ENCODE measurements around the gene SUPT7L.

The SUPT7L gene

GRCh38 chr2:27671235-27671634, 7.8 kb upstream of the SUPT7L start:
- DNase-seq (ENCODE audit: low spot score) = no peak
- no peak overlapping the region for H3K4me3 Mint-ChIP-seq
- H3K27me3 Mint-ChIP-seq (ENCODE audit: low read depth) = no peaks in the 10 kb centered on the region
- H3K9me3 Mint-ChIP-seq = no peaks in the 10 kb centered on the region
- H3K27ac Mint-ChIP-seq = no peak overlapping the region
- peaks cover 4% of the 10 kb centered on the region for H3K4me1 Mint-ChIP-seq (ENCODE audit: low read depth)
- H3K36me3 Mint-ChIP-seq (ENCODE audit: low read depth) = peaks cover 46% of the 10 kb centered on the region

DNA sequence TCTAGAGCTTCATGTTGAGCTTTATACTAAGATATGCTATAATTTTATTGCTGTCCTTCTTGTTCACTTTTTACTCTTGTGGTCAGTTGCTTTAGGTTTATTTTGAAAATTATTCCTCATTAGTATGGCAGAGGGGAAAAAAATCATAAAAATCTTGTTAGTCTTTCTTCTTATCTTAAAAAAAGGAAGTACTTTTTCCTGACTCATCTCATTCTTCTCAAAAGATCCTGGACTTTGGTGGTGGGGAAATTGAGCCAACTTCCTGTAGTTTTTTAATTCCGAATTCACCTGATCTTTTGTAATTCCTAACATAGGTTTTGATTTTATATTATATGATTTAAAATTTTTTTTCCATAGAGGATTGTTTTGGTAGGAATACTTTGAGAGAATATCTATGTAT, 4.0 kb upstream of the SUPT7L start:
- H3K36me3 Mint-ChIP-seq (ENCODE audit: low read depth) = peaks cover 46% of the 10 kb centered on the region
- H3K27me3 Mint-ChIP-seq (ENCODE audit: low read depth) = no peaks in the 10 kb centered on the region
- no peaks in the 10 kb centered on the region for H3K9me3 Mint-ChIP-seq
- no peak overlapping the region for H3K27ac Mint-ChIP-seq
- DNase-seq (ENCODE audit: low spot score) = no peak
- peaks cover 18% of the 10 kb centered on the region for H3K4me1 Mint-ChIP-seq (ENCODE audit: low read depth)
- H3K4me3 Mint-ChIP-seq = no peak overlapping the region

DNA sequence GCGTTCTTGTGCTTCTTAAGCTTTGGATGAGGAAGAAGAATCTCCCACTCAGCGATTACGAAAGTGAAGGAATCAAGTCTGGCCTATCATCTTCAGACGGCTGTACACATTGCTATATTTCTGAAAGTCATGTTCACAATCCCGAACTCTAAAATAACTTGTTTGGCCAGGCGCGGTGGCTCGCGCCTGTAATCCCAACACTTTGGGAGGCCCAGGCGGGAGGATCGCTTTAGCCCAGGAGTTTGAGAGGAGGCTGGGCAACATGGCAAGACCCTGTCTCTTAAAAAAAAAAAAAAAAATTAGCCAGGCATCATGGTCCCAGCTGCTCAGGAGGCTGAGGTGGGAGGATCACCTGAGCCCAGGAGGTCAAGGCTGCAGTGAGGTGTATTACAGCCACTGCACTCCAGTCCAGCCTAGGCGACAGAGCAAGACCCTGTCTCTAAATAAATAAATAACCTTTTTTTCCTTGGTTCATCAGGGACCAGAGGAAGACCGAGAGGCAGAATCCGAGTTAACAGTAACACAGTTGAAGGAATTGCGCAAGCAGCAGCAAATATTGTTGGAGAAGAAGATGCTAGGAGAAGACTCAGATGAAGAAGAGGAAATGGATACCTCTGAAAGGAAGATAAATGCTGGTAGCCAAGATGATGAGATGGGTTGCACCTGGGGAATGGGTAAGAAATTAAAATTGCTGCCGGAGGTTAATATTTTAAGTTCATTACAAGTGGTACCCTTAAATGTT, 1.4 kb upstream of the SUPT7L start:
- Mint-ChIP-seq H3K9me3 (no peaks in the 10 kb centered on the region), H3K4me3 (peak overlapping the region; percentile 98), H3K36me3 (ENCODE audit: low read depth) (peaks cover 53% of the 10 kb centered on the region), H3K4me1 (ENCODE audit: low read depth) (peaks cover 32% of the 10 kb centered on the region), H3K27ac (peak overlapping the region; percentile 99), H3K27me3 (ENCODE audit: low read depth) (no peaks in the 10 kb centered on the region)
- no peak for DNase-seq (ENCODE audit: low spot score)

DNA sequence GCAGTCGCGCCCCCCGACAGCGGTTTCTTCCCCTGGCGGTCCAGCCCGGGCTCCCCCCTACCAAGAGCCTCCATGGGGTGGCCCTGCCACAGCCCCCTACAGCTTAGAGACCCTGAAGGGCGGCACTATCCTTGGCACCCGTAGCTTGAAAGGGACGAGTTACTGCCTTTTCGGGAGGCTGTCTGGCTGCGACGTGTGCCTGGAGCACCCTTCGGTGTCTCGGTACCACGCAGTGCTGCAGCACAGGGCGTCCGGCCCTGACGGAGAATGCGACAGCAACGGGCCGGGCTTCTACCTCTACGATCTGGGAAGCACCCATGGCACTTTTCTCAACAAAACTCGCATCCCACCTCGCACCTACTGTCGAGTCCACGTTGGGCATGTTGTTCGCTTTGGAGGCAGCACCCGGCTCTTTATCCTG, 750 bp upstream of the SUPT7L start:
- Mint-ChIP-seq H3K4me1 (ENCODE audit: low read depth) (peaks cover 33% of the 10 kb centered on the region), H3K27me3 (ENCODE audit: low read depth) (no peaks in the 10 kb centered on the region), H3K36me3 (ENCODE audit: low read depth) (peaks cover 54% of the 10 kb centered on the region)

GRCh38 chr2:27661371-27661770, 2.0 kb downstream of the SUPT7L start:
- H3K36me3 Mint-ChIP-seq (ENCODE audit: low read depth) = peaks cover 50% of the 10 kb centered on the region
- H3K27me3 Mint-ChIP-seq (ENCODE audit: low read depth) = no peaks in the 10 kb centered on the region
- no peak overlapping the region for H3K27ac Mint-ChIP-seq
- peaks cover 30% of the 10 kb centered on the region for H3K4me1 Mint-ChIP-seq (ENCODE audit: low read depth)
- no peaks in the 10 kb centered on the region for H3K9me3 Mint-ChIP-seq
- peak overlapping the region; percentile 98 for H3K4me3 Mint-ChIP-seq
- no peak for DNase-seq (ENCODE audit: low spot score)

More for the DNA sequence above, 750 bp upstream of the SUPT7L start:
- DNase-seq (ENCODE audit: low spot score) = no peak
- peak overlapping the region; percentile 98 for H3K4me3 Mint-ChIP-seq
- H3K27ac Mint-ChIP-seq = peak overlapping the region; percentile 99
- no peaks in the 10 kb centered on the region for H3K9me3 Mint-ChIP-seq

DNA sequence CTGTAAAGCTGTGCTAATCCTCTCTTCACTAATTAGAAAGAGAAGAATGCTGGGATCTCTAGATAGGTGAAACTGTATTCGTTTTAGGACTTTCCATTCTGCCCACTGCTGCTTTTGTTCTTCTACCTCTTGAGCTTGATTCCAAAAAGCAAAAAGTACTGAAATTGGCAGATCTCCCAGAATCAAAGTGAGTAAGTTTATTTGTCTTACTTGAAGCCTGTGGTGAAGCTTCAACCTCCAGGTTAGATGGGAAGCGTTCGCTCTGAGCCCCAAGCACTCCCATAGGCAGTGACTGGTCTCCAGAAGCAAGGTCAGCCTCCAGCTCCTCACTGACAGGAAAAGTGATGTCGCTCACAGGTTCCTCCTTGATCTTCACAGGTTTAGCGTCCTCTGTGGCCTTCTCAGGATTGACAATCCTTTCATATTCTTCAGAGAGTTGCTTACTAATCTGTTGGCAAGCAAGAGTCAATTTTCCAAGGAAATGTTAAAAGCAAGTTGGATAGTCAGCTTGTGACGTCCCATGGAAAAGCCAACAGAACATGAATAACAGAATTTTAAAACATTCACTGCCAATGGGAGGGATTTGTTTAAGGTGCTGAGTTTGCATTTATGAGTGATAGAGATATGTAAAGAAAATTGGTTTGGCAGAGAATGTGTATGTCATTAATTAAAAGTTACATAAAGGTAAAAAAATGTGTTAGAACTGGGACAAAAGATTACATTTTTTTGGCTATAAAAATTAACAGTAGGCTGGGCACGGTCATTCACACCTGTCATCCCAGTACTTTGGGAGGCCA, 8.1 kb downstream of the SUPT7L start:
- Mint-ChIP-seq H3K27me3 (ENCODE audit: low read depth) (no peaks in the 10 kb centered on the region), H3K36me3 (ENCODE audit: low read depth) (peaks cover 58% of the 10 kb centered on the region), H3K27ac (no peak overlapping the region), H3K4me1 (ENCODE audit: low read depth) (peaks cover 5% of the 10 kb centered on the region), H3K4me3 (no peak overlapping the region), H3K9me3 (no peaks in the 10 kb centered on the region)
- DNase-seq (ENCODE audit: low spot score) = no peak

DNA sequence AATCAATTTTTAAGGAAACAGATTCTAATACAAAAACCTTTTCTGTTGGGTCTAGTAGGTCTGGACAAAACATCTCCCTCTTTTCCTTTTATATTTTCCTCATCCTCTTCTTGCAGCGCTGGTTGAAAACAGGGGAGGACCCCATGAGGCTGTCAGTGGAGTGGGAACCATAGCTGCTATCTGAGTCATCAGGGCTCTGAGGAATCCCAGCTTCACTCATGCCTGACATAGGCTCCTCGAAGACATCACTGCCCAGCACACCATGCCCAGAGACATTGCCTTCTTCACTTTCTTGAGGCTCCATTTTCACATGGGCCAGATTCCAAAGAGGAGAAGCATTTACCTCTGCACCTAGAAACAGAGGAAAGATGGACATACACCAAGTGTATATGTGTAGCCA, 10.0 kb downstream of the SUPT7L start:
- Mint-ChIP-seq H3K9me3 (no peaks in the 10 kb centered on the region), H3K4me1 (ENCODE audit: low read depth) (peaks cover 7% of the 10 kb centered on the region), H3K27me3 (ENCODE audit: low read depth) (no peaks in the 10 kb centered on the region), H3K36me3 (ENCODE audit: low read depth) (peaks cover 60% of the 10 kb centered on the region), H3K27ac (no peak overlapping the region), H3K4me3 (no peak overlapping the region)
- no peak for DNase-seq (ENCODE audit: low spot score)

- peak overlapping the region; percentile 16 for H3K27ac Mint-ChIP-seq
Observed at GRCh38 chr2:27652790-27653189, 10.6 kb downstream of the SUPT7L start.

GRCh38 chr2:27652341-27652740, 11.1 kb downstream of the SUPT7L start:
- Mint-ChIP-seq H3K4me3 (no peak overlapping the region), H3K36me3 (ENCODE audit: low read depth) (peaks cover 63% of the 10 kb centered on the region), H3K9me3 (no peaks in the 10 kb centered on the region), H3K27ac (peak overlapping the region; percentile 16), H3K27me3 (ENCODE audit: low read depth) (no peaks in the 10 kb centered on the region), H3K4me1 (ENCODE audit: low read depth) (peaks cover 7% of the 10 kb centered on the region)
- no peak for DNase-seq (ENCODE audit: low spot score)

More at GRCh38 chr2:27652790-27653189, 10.6 kb downstream of the SUPT7L start:
- peaks cover 7% of the 10 kb centered on the region for H3K4me1 Mint-ChIP-seq (ENCODE audit: low read depth)
- H3K9me3 Mint-ChIP-seq = no peaks in the 10 kb centered on the region
- no peaks in the 10 kb centered on the region for H3K27me3 Mint-ChIP-seq (ENCODE audit: low read depth)
- no peak overlapping the region for H3K4me3 Mint-ChIP-seq
- peaks cover 61% of the 10 kb centered on the region for H3K36me3 Mint-ChIP-seq (ENCODE audit: low read depth)
- DNase-seq (ENCODE audit: low spot score) = no peak

DNA sequence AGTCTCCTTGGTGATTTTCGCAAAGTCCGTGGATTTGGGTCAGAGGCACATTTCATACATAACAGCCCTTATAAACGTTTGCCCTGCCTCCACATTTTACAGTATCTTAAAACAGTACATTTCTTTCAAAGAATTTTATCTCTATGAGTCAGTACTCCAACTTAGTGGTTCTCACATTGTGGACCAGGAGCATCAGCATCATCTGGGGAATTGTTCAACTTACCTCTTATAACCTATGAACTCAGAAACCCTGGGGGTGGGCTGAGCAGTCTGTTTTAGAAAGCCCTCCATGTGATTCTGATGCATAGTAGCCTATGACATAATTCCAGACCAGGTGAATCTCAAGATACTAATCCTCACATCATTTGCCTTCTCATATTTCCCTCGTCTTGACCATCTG, 12.4 kb downstream of the SUPT7L start:
- no peak overlapping the region for H3K4me3 Mint-ChIP-seq
- no peak for DNase-seq (ENCODE audit: low spot score)
- H3K9me3 Mint-ChIP-seq = no peaks in the 10 kb centered on the region
- peaks cover 61% of the 10 kb centered on the region for H3K36me3 Mint-ChIP-seq (ENCODE audit: low read depth)
- H3K27ac Mint-ChIP-seq = no peak overlapping the region
- no peaks in the 10 kb centered on the region for H3K27me3 Mint-ChIP-seq (ENCODE audit: low read depth)
- H3K4me1 Mint-ChIP-seq (ENCODE audit: low read depth) = peaks cover 7% of the 10 kb centered on the region

- Mint-ChIP-seq H3K36me3 (ENCODE audit: low read depth) (peaks cover 48% of the 10 kb centered on the region), H3K27ac (no peak overlapping the region)
Observed at GRCh38 chr2:27647737-27648136, 15.7 kb downstream of the SUPT7L start.

DNA sequence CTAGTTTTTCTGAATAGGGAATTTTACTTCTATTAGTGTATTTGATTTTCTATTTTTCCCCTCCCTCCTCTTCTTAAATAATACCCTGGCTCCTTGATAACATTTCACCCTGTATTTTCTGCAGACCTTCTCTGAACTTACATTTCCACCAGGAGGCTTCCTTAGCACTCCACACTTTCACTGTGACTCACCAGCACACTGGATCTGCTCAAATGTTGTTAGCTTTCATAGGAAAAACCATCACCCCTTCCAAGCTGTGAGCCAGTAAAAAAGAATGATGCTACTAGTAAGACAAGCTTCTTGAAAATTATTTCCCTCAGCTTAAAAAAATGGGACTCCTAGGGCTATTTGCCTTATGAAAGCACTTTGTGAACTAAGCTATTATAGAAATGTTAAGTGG, 16.1 kb downstream of the SUPT7L start:
- Mint-ChIP-seq H3K36me3 (ENCODE audit: low read depth) (peaks cover 46% of the 10 kb centered on the region), H3K27me3 (ENCODE audit: low read depth) (no peaks in the 10 kb centered on the region), H3K4me3 (no peak overlapping the region), H3K4me1 (ENCODE audit: low read depth) (peaks cover 3% of the 10 kb centered on the region), H3K27ac (no peak overlapping the region), H3K9me3 (no peaks in the 10 kb centered on the region)
- no peak for DNase-seq (ENCODE audit: low spot score)

More at GRCh38 chr2:27647737-27648136, 15.7 kb downstream of the SUPT7L start:
- no peak for DNase-seq (ENCODE audit: low spot score)
- Mint-ChIP-seq H3K27me3 (ENCODE audit: low read depth) (no peaks in the 10 kb centered on the region), H3K4me3 (no peak overlapping the region), H3K9me3 (no peaks in the 10 kb centered on the region), H3K4me1 (ENCODE audit: low read depth) (peaks cover 5% of the 10 kb centered on the region)

DNA sequence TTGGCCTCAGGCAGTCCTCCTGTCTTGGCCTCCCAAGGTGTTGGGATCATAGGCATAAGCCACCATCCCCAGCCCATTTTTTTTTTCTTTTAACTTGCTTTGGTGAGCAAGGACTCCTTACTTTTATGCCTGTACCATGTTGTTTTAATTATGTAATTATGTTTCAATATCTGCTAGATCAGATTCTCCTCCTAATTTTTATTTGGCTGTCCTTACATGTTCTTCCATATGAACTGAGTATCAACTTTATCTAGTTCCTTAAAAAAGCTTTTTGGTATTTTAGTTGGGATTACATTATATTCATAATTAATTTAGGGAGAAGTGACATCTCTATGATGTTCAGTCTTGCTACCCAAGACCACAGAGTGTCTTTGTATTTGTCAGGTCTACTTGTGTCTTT, 18.2 kb downstream of the SUPT7L start:
- Mint-ChIP-seq H3K9me3 (no peaks in the 10 kb centered on the region), H3K4me3 (no peak overlapping the region), H3K4me1 (ENCODE audit: low read depth) (peaks cover 8% of the 10 kb centered on the region), H3K27me3 (ENCODE audit: low read depth) (no peaks in the 10 kb centered on the region), H3K36me3 (ENCODE audit: low read depth) (peaks cover 45% of the 10 kb centered on the region), H3K27ac (no peak overlapping the region)
- DNase-seq (ENCODE audit: low spot score) = no peak

GRCh38 chr2:27640722-27641245, 22.6 kb downstream of the SUPT7L start:
- H3K4me3 Mint-ChIP-seq = no peak overlapping the region
- peaks cover 28% of the 10 kb centered on the region for H3K4me1 Mint-ChIP-seq (ENCODE audit: low read depth)
- no peaks in the 10 kb centered on the region for H3K27me3 Mint-ChIP-seq (ENCODE audit: low read depth)
- H3K36me3 Mint-ChIP-seq (ENCODE audit: low read depth) = peaks cover 55% of the 10 kb centered on the region
- no peaks in the 10 kb centered on the region for H3K9me3 Mint-ChIP-seq
- no peak for DNase-seq (ENCODE audit: low spot score)
- H3K27ac Mint-ChIP-seq = no peak overlapping the region
